Measurements from ENCODE around the gene ZFP36. TPM values are rescaled to one million over a fixed set of nuclear protein-coding genes. Genes with fewer than 3 reads are reported as not detected.
A peak's percentile ranks its signal among the peaks of the same experiment; 100 is the strongest.

ZFP36 gene
- total RNA-seq, 1 donor from 2014 or later: 21.6 TPM

DNA sequence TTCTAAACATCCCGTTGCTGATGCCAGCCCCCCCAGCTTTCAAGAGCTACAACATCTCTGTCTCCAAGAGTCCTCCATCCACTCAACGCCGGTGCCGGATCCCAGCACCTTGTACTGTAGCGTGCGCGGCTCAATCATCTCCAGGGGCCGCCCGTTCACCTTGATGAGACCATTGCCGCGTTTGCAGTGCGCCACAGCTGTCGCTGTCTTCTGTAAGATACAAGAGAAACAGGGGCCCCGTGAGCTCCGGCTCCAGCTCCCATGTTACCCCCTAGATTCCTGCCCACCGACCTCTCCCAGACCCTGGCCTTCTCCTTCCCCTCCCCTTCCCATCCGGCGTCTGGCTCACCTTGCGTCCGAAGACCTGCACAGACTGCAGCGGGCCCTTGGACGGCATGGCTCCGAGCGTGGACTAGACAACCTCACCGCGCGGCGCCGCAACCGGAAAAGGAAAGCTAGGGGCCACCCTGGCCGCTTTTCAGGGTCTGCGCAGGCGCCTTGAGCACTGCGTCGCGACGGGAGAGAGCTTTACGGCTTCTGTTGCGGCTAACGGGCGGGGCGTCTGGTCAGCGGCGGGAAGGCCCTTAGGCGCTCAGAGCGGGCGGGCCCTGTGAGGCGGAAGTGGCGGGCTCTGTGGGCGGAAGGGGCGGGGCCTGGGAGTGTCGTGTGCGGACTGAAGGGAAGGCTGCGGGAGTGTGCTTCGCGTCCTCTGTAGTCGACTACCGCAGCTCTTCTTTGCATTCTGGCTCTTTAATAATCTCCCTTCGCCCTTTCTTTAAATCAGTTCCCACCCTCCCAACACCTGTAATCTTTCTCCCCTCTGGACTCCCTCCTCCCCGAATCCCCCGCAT is 29.1 kb downstream of the ZFP36 start, which contains the start of gene RPS16:
TSS of gene RPS16 (minus strand) at position 451 of the 851 bp plus-strand sequence. CDS start at position 397, 54 bp downstream.
- Mint-ChIP-seq H3K27me3 (ENCODE audit: low read depth, unreplicated experiment) (no peaks in the 10 kb centered on the region), H3K9me3 (ENCODE audit: unreplicated experiment) (no peaks in the 10 kb centered on the region), H3K4me3 (ENCODE audit: unreplicated experiment) (peak within 1 kb of the TSS; percentile 100), H3K36me3 (ENCODE audit: low read depth, unreplicated experiment) (peaks cover 11% of the 10 kb centered on the region), H3K27ac (ENCODE audit: unreplicated experiment) (peak within 1 kb of the TSS; percentile 89), H3K4me1 (ENCODE audit: low read depth, unreplicated experiment) (peaks cover 19% of the 10 kb centered on the region)
- peak within 1 kb of the TSS; percentile 94 for H3K27ac ChIP-seq (ENCODE audit: low read depth, low read length)
- H3K4me1 ChIP-seq (ENCODE audit: insufficient read depth, low read length): peaks cover 22% of the 10 kb centered on the region
- peaks cover 39% of the 10 kb centered on the region for H3K79me2 ChIP-seq (ENCODE audit: insufficient read depth, low read length)
- peak within 1 kb of the TSS; percentile 58 for H2AFZ ChIP-seq (ENCODE audit: low read depth, low read length)
- FAIRE-seq (no peak), DNase-seq (ENCODE audit: low read depth) (peak; percentile 89)
- H3K4me2 ChIP-seq (ENCODE audit: low read length): peak within 1 kb of the TSS; percentile 100
- peaks cover 26% of the 10 kb centered on the region for H3K36me3 ChIP-seq (ENCODE audit: insufficient read depth, low read length)
- no peaks in the 10 kb centered on the region for H3K27me3 ChIP-seq (ENCODE audit: insufficient read depth, low read length)
- TF ChIP-seq, protein P1, sequence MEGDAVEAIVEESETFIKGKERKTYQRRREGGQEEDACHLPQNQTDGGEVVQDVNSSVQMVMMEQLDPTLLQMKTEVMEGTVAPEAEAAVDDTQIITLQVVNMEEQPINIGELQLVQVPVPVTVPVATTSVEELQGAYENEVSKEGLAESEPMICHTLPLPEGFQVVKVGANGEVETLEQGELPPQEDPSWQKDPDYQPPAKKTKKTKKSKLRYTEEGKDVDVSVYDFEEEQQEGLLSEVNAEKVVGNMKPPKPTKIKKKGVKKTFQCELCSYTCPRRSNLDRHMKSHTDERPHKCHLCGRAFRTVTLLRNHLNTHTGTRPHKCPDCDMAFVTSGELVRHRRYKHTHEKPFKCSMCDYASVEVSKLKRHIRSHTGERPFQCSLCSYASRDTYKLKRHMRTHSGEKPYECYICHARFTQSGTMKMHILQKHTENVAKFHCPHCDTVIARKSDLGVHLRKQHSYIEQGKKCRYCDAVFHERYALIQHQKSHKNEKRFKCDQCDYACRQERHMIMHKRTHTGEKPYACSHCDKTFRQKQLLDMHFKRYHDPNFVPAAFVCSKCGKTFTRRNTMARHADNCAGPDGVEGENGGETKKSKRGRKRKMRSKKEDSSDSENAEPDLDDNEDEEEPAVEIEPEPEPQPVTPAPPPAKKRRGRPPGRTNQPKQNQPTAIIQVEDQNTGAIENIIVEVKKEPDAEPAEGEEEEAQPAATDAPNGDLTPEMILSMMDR (IDR thresholded peaks at IDR 0.05; ENCODE audit: insufficient read depth, low read depth, low read length): no peak
- TF ChIP-seq EZH2 (IDR thresholded peaks at IDR 0.05; ENCODE audit: insufficient read depth, low read length): no peak
- H3K9me3 ChIP-seq (ENCODE audit: insufficient read depth, low read depth, low read length): no peaks in the 10 kb centered on the region
- peak within 1 kb of the TSS; percentile 99 for H3K4me3 ChIP-seq (ENCODE audit: insufficient read depth, low read depth, low read length)
- H3K9ac ChIP-seq (ENCODE audit: low read length): peak within 1 kb of the TSS; percentile 99
- H4K20me1 ChIP-seq (ENCODE audit: insufficient read depth, low read length): peaks cover 29% of the 10 kb centered on the region

DNA sequence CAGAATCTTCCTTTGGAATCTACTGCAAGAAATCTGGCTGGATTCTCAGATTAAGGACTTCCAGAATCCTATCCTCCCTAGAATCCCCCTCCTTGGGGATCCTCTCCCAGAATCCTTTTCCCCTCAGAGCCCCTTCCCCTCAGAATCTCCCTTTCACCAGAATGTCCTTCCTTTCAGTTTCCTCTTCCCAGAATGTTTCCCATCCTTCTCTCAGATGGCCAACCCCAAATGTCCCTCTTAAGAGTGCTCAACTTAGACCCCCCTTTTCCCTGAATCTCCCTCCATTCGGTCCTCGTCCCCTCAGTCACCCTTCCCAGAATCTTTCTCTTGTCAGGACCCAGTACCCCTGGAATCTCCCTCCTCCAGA is 29.7 kb downstream of the ZFP36 start:
- H3K9me3 Mint-ChIP-seq (ENCODE audit: unreplicated experiment): no peaks in the 10 kb centered on the region
- Histone ChIP-seq H2AFZ (ENCODE audit: low read depth, low read length) (peak overlapping the region; percentile 58), H3K27me3 (ENCODE audit: insufficient read depth, low read length) (no peaks in the 10 kb centered on the region), H3K27ac (ENCODE audit: low read depth, low read length) (peak overlapping the region; percentile 80), H3K79me2 (ENCODE audit: insufficient read depth, low read length) (peaks cover 39% of the 10 kb centered on the region), H3K4me2 (ENCODE audit: low read length) (peak overlapping the region; percentile 100), H3K9me3 (ENCODE audit: insufficient read depth, low read depth, low read length) (no peaks in the 10 kb centered on the region), H3K9ac (ENCODE audit: low read length) (peak overlapping the region; percentile 99), H3K4me1 (ENCODE audit: insufficient read depth, low read length) (peaks cover 18% of the 10 kb centered on the region), H3K4me3 (ENCODE audit: insufficient read depth, low read depth, low read length) (peak overlapping the region; percentile 99), H3K36me3 (ENCODE audit: insufficient read depth, low read length) (peaks cover 26% of the 10 kb centered on the region), H4K20me1 (ENCODE audit: insufficient read depth, low read length) (peaks cover 29% of the 10 kb centered on the region)
- peak overlapping the region; percentile 89 for H3K27ac Mint-ChIP-seq (ENCODE audit: unreplicated experiment)
- no peak for FAIRE-seq
- DNase-seq (ENCODE audit: low read depth): no peak
- TF ChIP-seq, protein P1 (IDR thresholded peaks at IDR 0.05; ENCODE audit: insufficient read depth, low read depth, low read length): no peak
- TF ChIP-seq EZH2 (IDR thresholded peaks at IDR 0.05; ENCODE audit: insufficient read depth, low read length): no peak
- H3K4me3 Mint-ChIP-seq (ENCODE audit: unreplicated experiment): peak overlapping the region; percentile 100
- H3K36me3 Mint-ChIP-seq (ENCODE audit: low read depth, unreplicated experiment): peaks cover 9% of the 10 kb centered on the region
- no peaks in the 10 kb centered on the region for H3K27me3 Mint-ChIP-seq (ENCODE audit: low read depth, unreplicated experiment)
- peaks cover 17% of the 10 kb centered on the region for H3K4me1 Mint-ChIP-seq (ENCODE audit: low read depth, unreplicated experiment)
